HG02973 (cell line): ENCODE measurements around the gene EDN1.

Source experiments
- ATAC-seq: cut with Tn5 transposase; IDR thresholded peaks from one replicate; pipeline ENCODE4 v1.9.1; 2021; ENCODE audit warnings: moderate library complexity; ENCODE audit not compliant: unreplicated experiment

EDN1 gene

GRCh38 chr6:12289933-12290820 lies at the start of gene EDN1:
EDN1 (plus strand) TSS chr6:12290361; CDS start chr6:12290630, 269 bp downstream.
- ATAC-seq, result peak; percentile 71

- no peak for ATAC-seq
These were observed 48.5 kb upstream of the EDN1 start for GRCh38 chr6:12241493-12242175.

- ATAC-seq, result no peak
These were observed 47.0 kb upstream of the EDN1 start for GRCh38 chr6:12243169-12243568.

GRCh38 chr6:12245360-12245759 lies 44.8 kb upstream of the EDN1 start:
- ATAC-seq, result no peak

GRCh38 chr6:12245763-12246718 lies 44.1 kb upstream of the EDN1 start:
- ATAC-seq, result no peak

- no peak for ATAC-seq
These were observed 43.3 kb upstream of the EDN1 start for GRCh38 chr6:12246900-12247299.

GRCh38 chr6:12249541-12250382 lies 40.4 kb upstream of the EDN1 start:
- ATAC-seq, result no peak

- ATAC-seq, result no peak
These were observed 39.8 kb upstream of the EDN1 start for GRCh38 chr6:12250383-12250770.

GRCh38 chr6:12254210-12254609 lies 36.0 kb upstream of the EDN1 start:
- no peak for ATAC-seq

GRCh38 chr6:12258191-12258590 lies 32.0 kb upstream of the EDN1 start:
- ATAC-seq, result no peak

GRCh38 chr6:12258591-12259075 lies 31.5 kb upstream of the EDN1 start:
- no peak for ATAC-seq

- ATAC-seq, result no peak
These were observed 29.6 kb upstream of the EDN1 start for GRCh38 chr6:12260458-12261093.

- no peak for ATAC-seq
These were observed 28.7 kb upstream of the EDN1 start for GRCh38 chr6:12261502-12261901.

GRCh38 chr6:12262236-12263061 lies 27.7 kb upstream of the EDN1 start:
- no peak for ATAC-seq

GRCh38 chr6:12263403-12263802 lies 26.8 kb upstream of the EDN1 start:
- ATAC-seq, result no peak

GRCh38 chr6:12264671-12265070 lies 25.5 kb upstream of the EDN1 start:
- no peak for ATAC-seq

- ATAC-seq, result no peak
These were observed 24.9 kb upstream of the EDN1 start for GRCh38 chr6:12265296-12265695.

- no peak for ATAC-seq
These were observed 24.4 kb upstream of the EDN1 start for GRCh38 chr6:12265791-12266190.

GRCh38 chr6:12266571-12266970 lies 23.6 kb upstream of the EDN1 start:
- ATAC-seq, result no peak
